HepG2 (cell line): ENCODE measurements around the gene ADAMTS16. TPM values are rescaled to one million over a fixed set of nuclear protein-coding genes. Genes with fewer than 3 reads are reported as not detected.

ENCODE experiments used
- CENPT ChIP-seq: sonication (generic); formaldehyde crosslinking; IDR thresholded peaks from 2 replicates; pipeline ENCODE4 v1.8.0; 2022; ENCODE audit warnings: low read depth, mild to moderate bottlenecking, moderate library complexity, missing genetic modification reagents
- E2F5 ChIP-seq: sonication (generic); formaldehyde crosslinking; conservative IDR thresholded peaks from 2 replicates; pipeline ENCODE4 v1.4.0; 2020; ENCODE audit warnings: missing genetic modification reagents
- EZH2 ChIP-seq: conservative IDR thresholded peaks from 2 replicates; pipeline ENCODE4 v1.6.1; 2012; ENCODE audit warnings: mild to moderate bottlenecking, low read depth, low read length, moderate library complexity
- KIAA2018 ChIP-seq: sonication (generic); formaldehyde crosslinking; IDR thresholded peaks from 2 replicates; pipeline ENCODE4 v1.5.0; 2020; ENCODE audit warnings: mild to moderate bottlenecking, missing genetic modification reagents, borderline replicate concordance
- PPARG ChIP-seq: conservative IDR thresholded peaks from 2 replicates; pipeline ENCODE4 v1.6.1; 2016; ENCODE audit warnings: missing biosample characterization, missing genetic modification reagents
- RBFOX2 ChIP-seq: fragments of 200-400 bp; formaldehyde crosslinking; IDR thresholded peaks from 2 replicates; pipeline ENCODE4 v1.6.1; 2017; ENCODE audit warnings: low read depth, mild to moderate bottlenecking, low read length
- SRSF1 ChIP-seq: fragments of 200-400 bp; formaldehyde crosslinking; optimal IDR thresholded peaks from 2 replicates; pipeline ENCODE3; 2017; ENCODE audit warnings: mild to moderate bottlenecking, low read depth, low read length, moderate library complexity
- ZBTB40 ChIP-seq, 2 experiments: fragments of 450-650 bp in 1 of 2; sonication (generic) in 1 of 2; formaldehyde crosslinking in 1 of 2; IDR thresholded peaks; 2 replicates each; pipeline versions ENCODE4 v1.6.1 to v1.8.0; 2016 to 2022; ENCODE audit warnings: antibody characterized with exemption in 1 of 2, mild to moderate bottlenecking in 1 of 2, missing genetic modification reagents in 1 of 2
- ZNF446 ChIP-seq: sonication (generic); formaldehyde crosslinking; IDR thresholded peaks from 2 replicates; pipeline ENCODE4 v1.5.0; 2020; ENCODE audit warnings: mild to moderate bottlenecking, missing genetic modification reagents
- ZNF501 ChIP-seq: sonication (generic); formaldehyde crosslinking; IDR thresholded peaks from 2 replicates; pipeline ENCODE4 v1.5.1; 2020; ENCODE audit warnings: mild to moderate bottlenecking, moderate library complexity, missing genetic modification reagents
- ZNF749 ChIP-seq: sonication (generic); formaldehyde crosslinking; IDR thresholded peaks from 2 replicates; pipeline ENCODE4 v1.8.0; 2022; ENCODE audit warnings: mild to moderate bottlenecking, missing genetic modification reagents, moderate library complexity, borderline replicate concordance
- polyA plus RNA-seq, 8 experiments: library from polyadenylated mRNA; depleted of rRNA in 3 of 8; stranded (reverse) in 7 of 8; unstranded in 1 of 8; fragments of >200 nt; fragmentation: Illumina TruSeq in 4 of 8; extraction: Trizol in 4 of 8; gene quantifications; 2 replicates each; pipeline versions ENCODE4 v1.2.1 to v1.2.3, GENCODE V29; 2011 to 2016; ENCODE audit warnings: low read depth in 4 of 8, missing spikeins in 1 of 8, mixed read lengths in 1 of 8; ENCODE audit not compliant: insufficient read depth in 1 of 8
- total RNA-seq, 5 experiments: library from RNA; depleted of rRNA; stranded (reverse); fragments of >200 nt; fragmentation: Illumina TruSeq; extraction: Trizol; gene quantifications; 2 replicates each; pipeline ENCODE4 v1.2.3, GENCODE V29; 2016; ENCODE audit warnings: low read depth in 1 of 5

ADAMTS16 gene
- total and polyA plus RNA-seq, 2 of the 13 experiments (the other 11 are each of a cell fraction or from before 2014, with no cell fraction given), result 0.02 to 0.03 TPM

GRCh38 chr5:5350101-5350500 lies 210.0 kb downstream of the ADAMTS16 start (continued):
- TF ChIP-seq KIAA2018 (CRISPR knock-in tag) (no peak), ZNF749 (CRISPR knock-in tag) (no peak), PPARG (no peak), ZNF501 (CRISPR knock-in tag) (no peak), ZBTB40 (IDR thresholded peaks at IDR 0.05) (no peak), ZBTB40 (CRISPR knock-in tag; IDR thresholded peaks at IDR 0.05) (no peak), E2F5 (CRISPR knock-in tag) (no peak), CENPT (CRISPR knock-in tag) (no peak), EZH2 (no peak), ZNF446 (CRISPR knock-in tag) (no peak), RBFOX2 (no peak), SRSF1 (no peak)
